ENCODE measurements around the gene COX6A2. TPM values are rescaled to one million over a fixed set of nuclear protein-coding genes. Genes with fewer than 3 reads are reported as not detected.

COX6A2 gene
- total RNA-seq, 2 donors from 2014 or later: not detected

GRCh38 chr16:31435341-31436220 is 7.4 kb upstream of the COX6A2 start:
- no peak for TF ChIP-seq CTCF (IDR thresholded peaks at IDR 0.05)
- Histone ChIP-seq H3K27me3 (no peaks in the 10 kb centered on the region), H3K27ac (no peak overlapping the region), H3K4me1 (no peaks in the 10 kb centered on the region), H3K9ac (ENCODE audit: low read depth in 2 of 2, low read length in 2 of 2) (no peak overlapping the region), H3K36me3 (no peaks in the 10 kb centered on the region), H3K4me3 (no peak overlapping the region), H3K9me3 (no peaks in the 10 kb centered on the region)
- no peak for DNase-seq
- intact Hi-C loops (cut with DNase I): no loop called here

- TF ChIP-seq CTCF (IDR thresholded peaks at IDR 0.05): no peak
- no peak overlapping the region for H3K27ac ChIP-seq
- H3K4me3 ChIP-seq: no peak overlapping the region
- no peaks in the 10 kb centered on the region for H3K4me1 ChIP-seq
- H3K27me3 ChIP-seq: no peaks in the 10 kb centered on the region
- H3K9ac ChIP-seq (ENCODE audit: low read depth in 2 of 2, low read length in 2 of 2): no peak overlapping the region
- no peak for DNase-seq
- intact Hi-C loops (cut with DNase I): no loop called here
- no peaks in the 10 kb centered on the region for H3K9me3 ChIP-seq
- no peaks in the 10 kb centered on the region for H3K36me3 ChIP-seq
Measured at GRCh38 chr16:31430380-31431052, 2.4 kb upstream of the COX6A2 start.

GRCh38 chr16:31429796-31430195 is 1.6 kb upstream of the COX6A2 start:
- Histone ChIP-seq H3K27ac (no peak overlapping the region), H3K4me1 (no peaks in the 10 kb centered on the region), H3K9me3 (no peaks in the 10 kb centered on the region), H3K9ac (ENCODE audit: low read depth in 2 of 2, low read length in 2 of 2) (no peak overlapping the region), H3K4me3 (no peak overlapping the region), H3K36me3 (no peaks in the 10 kb centered on the region), H3K27me3 (no peaks in the 10 kb centered on the region)
- no peak for TF ChIP-seq CTCF (IDR thresholded peaks at IDR 0.05)
- no peak for DNase-seq
- intact Hi-C loops (cut with DNase I): no loop called here

GRCh38 chr16:31429314-31429713 is 1.2 kb upstream of the COX6A2 start:
- Histone ChIP-seq H3K27me3 (no peaks in the 10 kb centered on the region), H3K9me3 (no peaks in the 10 kb centered on the region), H3K4me1 (no peaks in the 10 kb centered on the region), H3K9ac (ENCODE audit: low read depth in 2 of 2, low read length in 2 of 2) (no peak overlapping the region), H3K27ac (no peak overlapping the region), H3K36me3 (no peaks in the 10 kb centered on the region), H3K4me3 (no peak overlapping the region)
- DNase-seq: no peak
- no peak for TF ChIP-seq CTCF (IDR thresholded peaks at IDR 0.05)
- intact Hi-C loops (cut with DNase I): no loop called here

GRCh38 chr16:31428638-31429247 is 583 bp upstream of the COX6A2 start:
- intact Hi-C loops (cut with DNase I): no loop called here
- no peak overlapping the region for H3K9ac ChIP-seq (ENCODE audit: low read depth in 2 of 2, low read length in 2 of 2)
- TF ChIP-seq CTCF (IDR thresholded peaks at IDR 0.05): no peak
- no peaks in the 10 kb centered on the region for H3K27me3 ChIP-seq
- no peak for DNase-seq
- H3K36me3 ChIP-seq: no peaks in the 10 kb centered on the region
- no peaks in the 10 kb centered on the region for H3K4me1 ChIP-seq
- H3K27ac ChIP-seq: no peak overlapping the region
- no peak overlapping the region for H3K4me3 ChIP-seq
- H3K9me3 ChIP-seq: no peaks in the 10 kb centered on the region
